HG02852 (cell line): Measurements from ENCODE around the gene STX18.
"Not testable (repeated sequence)": the region's sequence is repeated elsewhere in the genome, so short reads cannot be mapped to it uniquely, and the experiment has no call there.

Source experiments
- ATAC-seq: cut with Tn5 transposase; IDR thresholded peaks from one replicate; pipeline ENCODE4 v1.9.1; 2021; ENCODE audit warnings: mild to moderate bottlenecking, moderate library complexity; ENCODE audit not compliant: unreplicated experiment

The STX18 gene

DNA sequence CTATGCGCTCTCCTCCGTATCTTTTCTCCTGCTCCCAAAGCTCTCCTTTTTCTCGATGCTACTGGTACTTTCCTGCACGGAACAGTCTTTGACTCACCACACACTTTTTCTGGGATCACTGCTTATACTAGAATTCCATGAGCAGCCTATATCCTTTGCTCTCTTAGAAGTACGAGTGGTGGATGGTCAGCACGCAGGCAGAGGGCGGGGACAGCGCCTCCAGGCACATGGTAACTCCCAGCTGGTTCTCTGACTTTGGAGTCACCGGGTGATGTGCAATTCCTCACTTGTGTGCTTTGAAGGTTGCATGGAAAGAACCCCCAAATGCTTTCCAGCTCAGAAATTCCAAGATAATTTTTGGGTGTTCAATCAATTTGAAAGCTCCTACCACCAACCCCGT, 56.0 kb downstream of the STX18 start:
- ATAC-seq = no peak

DNA sequence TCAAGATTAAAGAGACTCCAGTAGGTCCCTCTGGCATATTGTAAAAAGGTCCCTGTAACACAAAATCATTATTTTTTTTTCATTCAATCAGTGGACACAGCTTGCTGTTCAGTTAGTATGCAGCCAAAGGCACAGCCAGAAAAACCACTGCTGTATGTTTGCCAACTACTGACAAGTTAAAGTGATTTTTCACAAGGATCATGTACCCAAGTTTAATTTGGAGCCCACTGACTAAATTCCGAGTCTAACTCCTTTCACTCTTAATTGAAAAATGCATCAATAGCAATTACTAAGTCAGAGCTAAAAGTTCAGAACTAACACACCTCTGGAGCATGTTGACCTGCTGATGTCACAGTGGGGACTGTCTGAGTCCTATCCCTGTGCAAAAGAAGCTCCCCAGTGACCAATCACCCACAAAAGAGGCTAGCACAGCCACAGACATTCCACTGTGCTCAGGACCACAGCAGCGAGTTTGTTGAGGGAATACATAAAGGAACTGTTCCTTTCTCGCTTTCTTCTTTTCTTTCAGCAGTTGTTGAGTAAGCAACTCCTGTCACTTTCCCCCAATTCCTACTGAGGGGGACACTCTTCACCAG, 60.4 kb downstream of the STX18 start:
- no peak for ATAC-seq

DNA sequence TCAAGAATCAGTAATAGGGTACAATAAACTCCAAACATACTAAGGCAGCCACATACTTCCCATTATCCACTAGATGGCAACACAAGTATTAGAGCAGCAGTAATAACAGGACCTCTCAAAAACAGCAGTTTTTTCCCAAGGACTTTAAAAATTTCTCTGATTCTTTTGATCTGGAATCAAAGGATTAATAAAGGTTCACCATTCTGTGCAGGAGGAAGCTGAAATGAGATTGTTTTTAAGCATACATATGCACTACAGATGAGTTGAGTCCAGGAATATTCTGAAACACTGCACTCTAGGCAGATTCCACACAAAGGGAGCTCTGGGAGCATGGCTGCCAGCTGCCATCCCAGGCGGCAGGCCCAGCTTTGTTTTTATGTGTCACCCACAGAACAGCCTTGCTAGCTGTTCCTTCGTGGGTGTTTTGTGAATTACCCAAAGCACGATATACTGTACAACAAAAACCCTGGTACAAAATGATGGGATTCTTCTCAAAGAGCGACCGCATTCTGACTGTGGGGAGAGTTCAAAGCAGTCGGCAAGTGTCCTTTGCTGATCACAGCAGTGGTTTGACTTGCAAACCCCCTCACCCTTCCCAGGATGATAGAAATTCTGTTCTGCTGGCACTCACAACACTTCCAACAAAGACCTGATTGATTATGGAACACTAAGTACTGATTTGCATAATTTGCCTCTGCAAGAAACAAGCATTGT, 61.0 kb downstream of the STX18 start:
- no peak for ATAC-seq

DNA sequence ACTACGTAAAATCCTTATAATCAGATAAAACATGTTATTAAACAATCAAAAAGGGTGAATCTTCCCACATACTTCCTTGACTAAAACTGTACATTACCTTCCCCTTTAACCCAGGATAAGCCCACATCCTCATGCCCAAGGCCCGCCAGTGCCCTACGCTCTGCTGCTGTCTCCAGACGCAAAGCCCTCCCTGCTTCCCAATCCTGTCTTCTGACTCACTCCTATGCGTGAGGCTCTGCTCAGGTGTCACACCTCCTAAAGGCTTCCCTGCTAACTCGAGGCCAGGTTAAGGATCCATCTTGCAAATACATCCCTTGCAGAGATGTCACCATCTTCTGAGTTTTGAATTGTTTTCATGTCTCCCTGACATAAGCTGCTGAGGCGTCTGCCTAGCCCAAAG, 61.6 kb downstream of the STX18 start:
- no peak for ATAC-seq

DNA sequence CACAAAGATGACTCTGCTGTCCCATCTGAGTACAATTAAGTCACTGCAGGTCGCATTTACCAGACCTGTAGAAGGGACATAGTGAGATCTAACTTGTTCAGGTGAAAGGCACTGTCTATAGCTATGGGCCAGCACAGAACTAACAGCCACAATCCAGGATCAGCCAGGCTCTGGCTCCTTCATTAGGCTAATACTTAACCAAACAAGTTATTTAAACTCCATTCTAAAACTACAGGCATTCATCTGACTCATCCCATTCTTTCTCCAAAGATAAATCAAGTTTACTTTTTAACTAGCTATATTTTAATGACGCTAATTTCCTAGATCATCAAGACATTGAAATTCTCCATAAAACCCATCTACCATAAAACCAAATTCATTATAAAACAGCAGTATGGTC, 62.5 kb downstream of the STX18 start:
- no peak for ATAC-seq

DNA sequence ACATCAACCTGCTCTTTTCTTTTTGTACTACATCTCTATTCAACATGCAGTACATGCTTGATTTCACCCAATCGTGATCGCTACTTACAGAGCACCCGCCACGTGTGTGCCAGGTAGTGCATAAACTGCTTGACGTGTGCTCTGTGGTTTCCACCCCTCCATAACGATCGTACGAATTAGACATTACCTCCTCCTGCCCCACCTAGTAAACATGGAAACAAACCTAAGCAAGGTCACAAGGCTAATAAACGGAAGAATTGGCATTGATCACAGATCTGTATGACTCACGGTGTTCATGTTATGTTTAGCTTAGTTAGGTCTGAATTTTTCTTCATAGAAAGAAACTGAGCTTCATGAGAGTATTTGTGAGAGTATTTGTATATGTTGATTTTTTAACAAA, 64.1 kb downstream of the STX18 start:
- ATAC-seq = no peak

DNA sequence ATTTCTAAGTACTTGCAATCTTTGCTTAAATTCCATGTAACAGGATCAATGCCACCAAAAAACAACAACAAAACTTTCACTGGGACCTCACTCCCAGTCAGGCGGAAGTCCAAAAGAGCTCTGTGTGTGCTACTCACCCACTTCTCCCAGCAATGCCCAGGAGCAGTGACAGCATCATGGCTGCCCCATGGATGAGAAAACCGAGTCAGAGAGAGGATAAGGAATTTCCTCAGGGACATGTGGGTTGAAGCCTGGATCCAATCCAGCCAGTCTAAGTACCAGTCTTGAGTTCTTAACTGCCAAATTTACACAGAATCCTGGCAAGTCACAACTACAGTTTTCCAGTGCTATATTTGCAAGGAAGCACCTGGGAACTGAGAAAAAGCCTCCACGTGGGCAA, 64.5 kb downstream of the STX18 start:
- no peak for ATAC-seq

DNA sequence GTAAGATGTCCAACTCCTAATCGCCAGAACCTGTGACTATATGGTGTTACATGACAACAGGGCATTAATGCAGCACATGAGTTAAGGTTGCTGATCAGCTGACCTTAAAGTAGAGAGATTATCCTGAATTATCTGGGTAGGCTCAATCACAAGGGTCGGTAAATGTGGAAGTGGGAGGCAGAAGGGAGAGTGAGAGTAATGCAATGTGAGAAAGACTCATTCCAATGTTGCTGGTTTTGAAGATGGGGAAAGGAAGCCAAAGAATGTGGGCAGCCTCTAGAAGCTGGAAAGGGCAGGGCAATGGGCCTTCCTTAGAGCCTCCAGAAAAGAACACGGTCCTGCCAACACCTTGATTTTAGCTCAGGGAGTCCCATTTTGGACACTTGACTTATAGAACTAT, 67.4 kb downstream of the STX18 start:
- no peak for ATAC-seq

DNA sequence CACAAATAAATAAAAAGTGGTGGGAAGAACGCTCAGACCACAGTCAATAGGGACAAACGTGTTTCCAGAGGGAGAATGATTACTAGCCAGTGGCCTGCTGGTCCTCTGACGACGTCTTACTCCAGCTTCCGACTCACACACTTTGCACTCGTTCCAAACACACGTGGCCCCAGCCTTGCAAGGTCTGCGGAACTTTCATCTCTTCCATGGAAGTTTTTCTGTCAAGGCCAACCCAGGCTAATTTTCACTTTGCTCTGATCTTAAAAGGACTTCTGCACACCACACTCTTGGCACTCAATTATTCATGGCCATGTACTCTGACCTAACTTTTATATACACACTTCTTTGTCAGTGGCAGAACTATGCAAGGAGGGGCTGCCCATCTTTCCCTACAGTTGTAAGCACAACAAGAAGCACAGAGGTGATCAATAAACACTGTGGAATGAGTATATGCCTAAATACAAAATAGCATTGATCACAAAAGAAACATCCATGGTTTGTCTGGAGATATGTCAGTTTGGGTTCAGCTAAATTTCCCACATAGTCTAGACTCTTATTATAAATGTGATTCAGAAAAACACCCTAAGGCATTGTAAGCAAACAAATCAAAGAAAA, 69.4 kb downstream of the STX18 start:
- ATAC-seq = no peak

DNA sequence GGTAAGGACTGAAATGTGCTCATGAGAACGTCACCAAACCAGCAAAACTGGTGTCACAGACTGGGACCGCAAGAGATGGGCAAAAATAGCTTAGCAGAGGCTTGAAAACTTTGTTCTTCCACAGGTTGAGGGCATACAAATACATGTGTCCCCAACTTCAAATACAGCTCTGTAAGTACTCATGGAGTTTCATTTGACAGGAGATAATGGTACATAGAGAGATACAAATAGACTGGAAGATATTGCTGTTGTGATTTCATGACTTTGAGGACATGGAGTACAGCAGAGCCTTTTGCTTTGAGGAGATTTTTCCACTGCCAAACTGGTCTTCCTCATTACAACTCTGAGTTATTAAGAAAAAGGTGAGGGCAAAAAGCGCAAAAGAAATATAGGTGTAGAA, 70.7 kb downstream of the STX18 start:
- no peak for ATAC-seq

DNA sequence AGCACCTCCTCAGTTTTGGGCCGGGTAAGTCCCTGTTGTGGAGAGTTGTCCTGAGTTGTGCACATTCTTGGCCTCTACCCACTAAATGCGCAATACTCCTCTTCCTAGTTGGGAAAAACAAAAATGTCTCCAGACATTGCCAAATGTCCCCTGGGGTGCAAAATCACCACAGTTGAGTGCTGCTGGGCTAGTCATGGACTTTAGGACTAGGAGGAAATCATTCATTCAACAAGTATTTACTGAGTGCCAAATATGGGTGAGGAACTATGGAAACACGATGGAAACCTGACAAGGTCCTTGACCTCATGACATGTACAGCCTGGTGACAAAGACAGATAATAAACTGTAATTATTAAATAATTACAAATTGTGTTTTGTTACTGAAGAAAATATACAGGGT, 71.6 kb downstream of the STX18 start:
- ATAC-seq = no peak

DNA sequence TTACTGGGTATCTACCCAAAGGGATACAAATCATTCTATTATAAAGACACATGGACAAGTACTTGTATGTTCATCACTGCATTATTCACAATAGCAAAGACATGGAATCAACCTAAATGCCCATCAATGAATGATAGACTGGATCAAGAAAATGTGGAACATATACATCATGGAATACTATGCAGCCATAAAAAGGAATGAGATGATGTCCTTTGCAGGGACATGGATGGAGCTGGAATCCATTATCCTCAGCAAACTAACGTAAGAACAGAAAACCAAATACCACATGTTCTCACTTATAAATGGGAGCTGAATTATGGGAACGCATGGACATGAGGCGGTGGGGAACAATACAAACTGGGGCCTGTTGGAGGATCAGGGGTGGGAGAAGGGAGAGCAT, 76.6 kb downstream of the STX18 start:
- not testable (repeated sequence) for ATAC-seq

DNA sequence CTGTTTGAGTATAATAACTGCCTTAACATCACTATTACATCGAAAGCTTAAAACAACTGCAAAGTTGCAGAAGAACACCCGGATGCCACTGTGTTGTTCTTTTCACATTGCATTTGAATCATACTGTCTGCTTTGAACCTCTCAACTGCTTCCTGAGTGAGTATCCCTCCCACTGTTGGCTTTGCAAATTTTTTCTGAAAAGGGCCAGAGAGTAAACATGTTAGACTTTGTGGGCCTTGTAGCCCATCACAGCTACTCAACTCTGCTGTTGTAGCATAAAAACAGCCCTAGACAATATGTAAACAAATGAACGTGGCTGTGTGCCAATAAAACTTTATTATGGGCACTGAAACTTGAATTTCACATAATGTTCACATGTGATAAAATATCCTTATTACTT, 78.9 kb downstream of the STX18 start:
- ATAC-seq = no peak

DNA sequence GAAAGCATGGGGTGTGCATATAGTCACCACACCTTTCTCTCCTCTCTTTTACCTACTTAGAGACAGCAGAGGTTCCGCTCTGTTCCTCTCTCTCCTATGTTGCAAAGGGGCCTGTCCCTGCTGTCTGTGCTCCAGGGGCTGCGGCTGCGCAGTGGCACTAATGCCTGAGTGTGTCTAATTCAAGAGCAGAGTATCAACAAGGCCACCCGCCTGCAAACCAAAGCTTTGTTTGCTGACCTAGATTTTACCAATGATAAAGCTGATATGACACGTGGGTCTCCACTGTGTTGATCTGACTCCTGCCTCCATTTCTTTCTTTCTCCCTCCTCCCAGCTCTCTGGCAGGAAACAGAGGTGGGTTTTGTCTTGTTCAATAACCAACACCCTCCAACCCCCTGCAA, 80.0 kb downstream of the STX18 start:
- no peak for ATAC-seq

DNA sequence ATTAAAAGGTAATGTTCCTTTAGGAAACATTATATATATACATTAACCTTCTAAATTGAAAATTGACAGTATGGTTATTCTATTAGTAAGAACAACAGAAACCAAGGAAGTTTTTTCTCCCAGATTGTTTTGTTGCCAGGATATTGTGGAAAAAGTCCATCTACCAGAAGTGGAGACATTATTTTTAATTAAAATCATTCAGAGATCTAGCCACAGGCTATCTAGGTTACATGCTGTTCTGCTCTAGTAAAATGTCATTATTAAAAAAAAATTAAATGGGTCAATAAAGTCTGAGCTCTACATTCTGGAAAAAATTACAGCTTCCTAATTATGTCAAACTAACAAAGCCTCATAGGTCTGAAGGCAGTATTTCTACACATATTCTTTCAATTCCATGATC, 80.7 kb downstream of the STX18 start:
- ATAC-seq = no peak

DNA sequence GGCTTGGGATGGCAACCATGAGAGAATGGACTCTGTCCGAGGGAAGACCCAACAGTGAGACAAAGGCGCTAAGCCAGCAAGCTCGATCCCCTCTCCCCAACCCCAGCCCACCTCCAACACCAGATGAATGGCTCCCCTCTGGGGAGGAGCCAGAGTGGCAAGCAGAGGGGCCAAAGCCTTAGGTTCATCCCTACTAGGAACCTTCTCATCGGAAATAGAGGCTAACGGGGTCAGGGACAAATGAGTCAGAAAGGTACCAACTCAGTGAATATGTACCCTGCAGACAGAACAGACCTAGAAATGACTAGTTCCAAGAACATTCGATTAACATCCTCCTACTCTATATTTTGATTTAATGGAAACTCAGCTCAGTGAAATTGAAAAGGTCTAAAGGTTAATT, 81.1 kb downstream of the STX18 start:
- ATAC-seq = no peak

DNA sequence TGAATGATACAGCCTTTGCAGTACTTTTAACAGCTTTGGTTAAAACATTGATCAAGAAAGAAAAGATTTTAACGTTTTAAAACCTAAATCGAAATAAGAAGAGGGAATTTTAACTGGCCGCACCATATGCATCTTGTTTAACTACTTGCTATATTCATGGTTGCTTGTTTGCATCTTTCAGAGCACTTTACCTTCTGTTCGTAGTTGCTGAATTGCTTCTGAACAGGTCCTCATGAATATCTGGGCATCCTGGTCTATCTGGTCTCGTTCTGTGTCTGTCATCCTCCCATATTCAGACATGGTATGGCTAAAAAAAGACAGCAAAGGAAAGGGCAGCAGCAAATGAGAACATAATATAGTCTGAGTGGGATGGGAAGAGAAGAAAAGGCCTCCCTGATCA, 82.7 kb downstream of the STX18 start:
- no peak for ATAC-seq

DNA sequence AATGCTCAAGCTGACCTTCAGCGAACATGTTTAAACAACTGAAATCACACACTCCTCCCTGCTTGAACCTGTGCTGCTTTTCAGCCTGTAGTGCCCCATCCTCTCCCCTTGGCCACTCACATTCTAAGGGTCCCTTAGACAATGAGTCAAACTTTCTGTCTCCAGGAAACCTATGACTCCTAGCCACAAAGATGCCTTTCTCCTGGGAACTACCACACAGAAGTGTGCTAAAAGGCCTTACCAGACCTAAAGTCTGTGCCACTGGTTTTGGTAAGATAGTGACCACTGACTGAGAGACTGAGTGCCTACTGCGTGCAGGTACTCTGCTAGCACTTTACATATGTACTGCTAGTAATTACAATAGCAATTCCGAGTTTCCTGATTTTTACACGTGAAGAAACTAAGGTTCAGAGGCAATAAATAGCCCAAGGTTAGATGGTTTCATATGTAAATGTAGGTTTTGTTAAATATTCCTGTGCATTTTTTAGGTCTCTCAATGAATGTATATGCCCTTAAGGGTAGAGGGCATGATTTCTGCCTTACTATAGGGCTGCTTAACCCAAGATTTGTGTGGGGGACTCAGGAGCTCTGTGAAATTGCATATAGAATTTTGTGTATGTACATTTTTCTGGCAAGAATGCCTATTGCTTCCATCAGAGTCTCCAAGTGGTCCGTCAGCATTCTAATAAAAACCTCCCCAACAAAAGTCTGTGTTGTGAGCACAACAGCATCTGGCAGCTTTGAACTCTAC, 83.9 kb downstream of the STX18 start:
- ATAC-seq = no peak

DNA sequence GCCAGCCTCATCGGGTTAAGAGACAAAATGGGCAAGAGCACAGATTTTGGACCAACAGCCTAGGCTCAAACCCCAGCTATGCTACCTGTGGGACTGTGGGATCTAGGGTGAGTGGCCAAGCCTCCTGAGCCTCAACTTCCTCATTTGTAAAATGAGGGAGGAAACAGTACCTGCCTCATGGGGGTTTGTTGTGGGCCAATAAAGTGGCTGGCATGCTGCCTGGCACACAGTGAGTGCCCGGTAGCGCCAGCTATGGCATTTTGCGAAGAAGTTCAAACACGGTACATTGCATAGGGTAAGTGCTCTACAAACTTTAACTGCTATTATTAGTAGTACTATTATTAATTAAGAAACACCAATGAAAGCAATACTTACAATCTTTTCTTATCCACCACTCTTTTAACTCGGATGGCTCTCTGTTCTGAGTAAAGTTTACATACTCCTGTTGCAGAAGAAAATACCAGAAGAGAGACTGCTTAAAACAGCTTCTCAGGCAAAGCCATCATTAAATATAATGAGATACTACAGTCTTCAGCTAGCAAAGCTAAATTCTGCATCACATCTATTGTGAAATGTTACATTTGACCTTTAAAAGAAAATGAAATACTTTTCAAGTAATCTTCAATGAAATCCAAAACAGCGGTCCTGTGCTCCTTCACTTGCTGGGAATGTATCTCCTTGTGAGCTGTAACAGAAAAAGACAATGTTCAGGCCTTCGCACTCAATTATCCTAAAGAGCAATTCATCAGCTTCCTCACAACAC, 84.9 kb downstream of the STX18 start:
- no peak for ATAC-seq

DNA sequence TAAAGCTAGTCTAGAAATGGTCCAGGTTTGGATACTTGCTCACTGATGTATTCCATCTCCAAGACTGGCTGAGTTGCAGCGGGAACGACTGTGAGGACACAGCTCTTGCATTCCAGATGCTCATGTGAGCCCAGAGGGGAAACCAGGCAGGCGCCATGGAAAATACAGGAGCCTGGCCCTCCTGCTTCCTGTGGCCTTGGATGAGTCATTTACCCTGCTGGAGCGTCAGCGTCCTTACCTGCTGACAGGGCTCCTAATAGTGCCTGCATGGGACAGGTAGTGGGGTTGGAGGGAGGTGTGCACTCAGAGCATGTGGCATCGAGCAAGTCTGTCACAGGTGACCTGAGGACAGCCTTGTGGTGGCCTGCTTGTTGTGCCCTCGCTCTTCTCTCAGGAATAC, 85.5 kb downstream of the STX18 start:
- no peak for ATAC-seq

DNA sequence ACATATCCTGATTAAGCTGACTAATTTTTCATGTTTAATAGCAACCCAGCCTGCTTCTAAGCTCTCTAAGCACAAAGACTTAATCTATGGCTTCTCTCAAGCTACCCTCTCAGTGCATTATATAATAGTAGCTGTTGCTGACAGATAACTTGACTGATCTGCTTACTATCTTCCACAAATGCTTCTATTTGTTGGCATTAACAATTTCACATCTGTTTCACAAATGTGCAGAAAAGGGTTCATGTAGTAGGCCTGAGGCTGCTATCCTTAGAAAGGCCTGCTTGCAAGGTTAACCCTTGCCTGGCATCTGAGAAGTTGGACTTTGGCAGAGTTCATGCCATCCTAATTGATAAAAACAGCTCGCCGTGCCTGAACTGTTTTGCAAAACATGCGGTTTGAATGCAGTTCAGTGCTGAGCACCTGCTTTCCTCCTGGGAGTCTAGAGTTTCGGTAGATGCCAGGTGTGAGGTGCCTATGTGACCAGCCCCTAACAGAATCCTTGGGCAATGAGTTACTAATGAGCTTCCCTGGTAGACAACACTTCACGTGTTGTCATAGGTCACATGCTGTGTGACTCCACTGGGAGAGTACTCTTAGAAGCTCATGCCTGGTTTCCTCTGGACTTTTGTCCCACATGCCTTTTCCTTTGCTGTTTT, 86.5 kb downstream of the STX18 start:
- peak; percentile 70 for ATAC-seq
